Measurements from ENCODE around the gene MTA3.

MTA3 gene

GRCh38 chr2:42742740-42743658, 174.6 kb downstream of the MTA3 start:
- no peak for DNase-seq

GRCh38 chr2:42743659-42743990, 175.2 kb downstream of the MTA3 start:
- DNase-seq, result no peak

- DNase-seq, result no peak
These were observed 176.2 kb downstream of the MTA3 start for GRCh38 chr2:42744545-42745082.

- DNase-seq, result no peak
These were observed 179.0 kb downstream of the MTA3 start for GRCh38 chr2:42747422-42747821.

GRCh38 chr2:42748840-42749239, 180.4 kb downstream of the MTA3 start:
- no peak for DNase-seq

- DNase-seq, result peak; percentile 99
These were observed 183.9 kb downstream of the MTA3 start for GRCh38 chr2:42752314-42752713.

GRCh38 chr2:42752816-42753813, 184.7 kb downstream of the MTA3 start:
- DNase-seq, result peak; percentile 71

- DNase-seq, result no peak
These were observed 185.8 kb downstream of the MTA3 start for GRCh38 chr2:42754021-42754775.

- no peak for DNase-seq
These were observed 186.3 kb downstream of the MTA3 start for GRCh38 chr2:42754776-42755140.

GRCh38 chr2:42755191-42755880, 186.9 kb downstream of the MTA3 start:
- peak; percentile 72 for DNase-seq

- DNase-seq, result no peak
These were observed 187.8 kb downstream of the MTA3 start for GRCh38 chr2:42756150-42756775.

GRCh38 chr2:42756966-42757513, 188.6 kb downstream of the MTA3 start:
- DNase-seq, result no peak

- no peak for DNase-seq
These were observed 189.7 kb downstream of the MTA3 start for GRCh38 chr2:42757981-42758740.

GRCh38 chr2:42758751-42759150, 190.3 kb downstream of the MTA3 start:
- DNase-seq, result no peak

- DNase-seq, result no peak
These were observed 193.1 kb downstream of the MTA3 start for GRCh38 chr2:42761554-42761953.

- DNase-seq, result no peak
These were observed 193.7 kb downstream of the MTA3 start for GRCh38 chr2:42762155-42762554.

- DNase-seq, result no peak
These were observed 194.7 kb downstream of the MTA3 start for GRCh38 chr2:42762823-42763804.

- DNase-seq, result peak; percentile 79
These were observed 195.7 kb downstream of the MTA3 start, which contains the start of gene OXER1 for GRCh38 chr2:42764096-42764495. Gene OXER1 (minus strand): TSS chr2:42764135. CDS start chr2:42764062, 73 bp downstream.

GRCh38 chr2:42764901-42765300, 196.5 kb downstream of the MTA3 start:
- DNase-seq, result no peak

Data from MV-4-11 (cell line).